Nucleus accumbens (tissue), 56 donors: ENCODE results near the gene SDCCAG8.

ENCODE experiments used
- DNase-seq, 56 donors: peaks; one replicate each; lab custom pipeline; 2025; lab: John Stamatoyannopoulos, UW

Gene SDCCAG8

DNA sequence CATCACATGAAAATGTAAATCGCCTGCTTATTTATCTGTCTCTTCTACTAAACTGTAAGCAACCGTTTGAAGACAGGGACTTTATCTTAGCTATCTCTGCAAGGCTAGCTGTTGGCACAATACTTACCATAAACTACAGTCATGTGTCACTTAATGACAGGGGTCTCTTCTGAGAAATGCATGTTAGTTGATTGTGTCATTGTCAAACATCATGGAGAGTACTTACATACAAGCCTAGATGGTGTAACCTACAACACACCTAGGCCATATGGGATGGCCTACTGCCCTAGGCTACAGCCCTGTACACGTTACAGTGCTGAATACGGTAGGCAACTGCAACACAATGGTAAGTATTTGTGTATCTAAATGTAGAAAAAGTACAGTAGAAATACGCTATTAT is 267.9 kb downstream of the SDCCAG8 start:
- DNase-seq = no peak

DNA sequence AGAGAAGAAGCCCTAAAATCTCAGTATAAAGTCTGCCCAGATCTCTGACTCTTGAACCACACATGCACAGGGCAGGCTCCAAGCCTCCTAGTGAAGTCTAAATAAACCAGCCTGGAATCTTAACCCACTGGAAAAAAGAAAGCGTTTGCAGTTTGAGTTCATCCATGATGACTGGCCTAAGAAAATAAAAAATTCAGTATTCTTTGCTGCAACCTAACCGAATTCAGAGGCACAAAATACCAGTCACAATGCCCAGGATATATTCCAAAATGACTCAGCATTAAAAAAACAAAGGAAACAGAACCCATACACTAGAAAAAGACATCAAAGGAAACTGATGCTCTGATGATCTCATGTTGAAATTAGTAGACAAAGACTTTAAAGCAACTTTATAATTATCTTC is 269.2 kb downstream of the SDCCAG8 start:
- no peak for DNase-seq

GRCh38 chr1:243526180-243526579 is 270.3 kb downstream of the SDCCAG8 start:
- no peak for DNase-seq

GRCh38 chr1:243528459-243529121 is 272.7 kb downstream of the SDCCAG8 start:
- DNase-seq = no peak

GRCh38 chr1:243529512-243529911 is 273.7 kb downstream of the SDCCAG8 start:
- no peak for DNase-seq

- no peak for DNase-seq
Measured at GRCh38 chr1:243535014-243535413, 279.2 kb downstream of the SDCCAG8 start.

- DNase-seq = no peak
Measured at GRCh38 chr1:243539636-243540035, 283.8 kb downstream of the SDCCAG8 start.

- no peak for DNase-seq
Measured at GRCh38 chr1:243542739-243543415, 287.0 kb downstream of the SDCCAG8 start.

DNA sequence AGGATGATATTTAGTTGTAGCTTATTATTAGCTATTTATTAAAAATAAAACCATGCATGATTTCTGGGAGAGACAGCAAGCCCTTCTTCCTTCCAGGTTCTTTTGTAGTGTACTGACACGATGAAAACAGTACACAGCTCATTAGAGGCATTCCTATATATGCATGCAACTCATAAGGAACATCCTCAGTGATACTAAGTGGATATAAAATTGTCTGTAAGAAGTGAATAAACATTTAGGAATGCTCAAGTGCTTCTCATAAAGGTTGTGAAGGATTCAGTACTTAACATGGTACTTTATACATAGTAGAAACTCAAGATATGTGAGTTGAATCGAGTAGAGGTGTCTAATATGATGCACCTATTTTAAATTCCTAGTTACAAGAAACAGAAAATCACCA is 287.7 kb downstream of the SDCCAG8 start:
- DNase-seq = no peak

- DNase-seq = no peak
Measured at GRCh38 chr1:243546457-243546856, 290.6 kb downstream of the SDCCAG8 start.

GRCh38 chr1:243547891-243548290 is 292.1 kb downstream of the SDCCAG8 start:
- DNase-seq = no peak

DNA sequence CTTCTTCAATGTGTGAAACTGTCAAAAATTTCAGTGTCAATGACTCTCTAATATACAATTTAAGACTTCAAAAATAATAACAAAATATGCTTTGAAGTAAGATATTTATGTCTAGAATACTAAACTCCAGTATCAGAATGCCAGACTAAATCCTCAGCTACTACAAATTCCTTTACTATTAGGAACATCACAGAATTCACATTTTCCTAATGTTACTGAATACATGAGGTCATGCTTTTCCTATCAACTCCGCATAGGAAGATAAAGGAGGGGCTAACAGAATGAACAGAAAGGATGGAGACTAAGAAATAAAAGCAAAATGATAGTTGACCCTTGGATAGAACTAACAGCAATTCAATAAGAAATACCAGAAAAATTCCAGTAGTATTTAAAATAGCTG is 292.7 kb downstream of the SDCCAG8 start:
- no peak for DNase-seq

- no peak for DNase-seq
Measured at GRCh38 chr1:243549108-243549507, 293.3 kb downstream of the SDCCAG8 start.
